Duodenal mucosa (tissue), 2 donors: ENCODE results near the gene CDH8.

ENCODE experiments used
- H3K27ac ChIP-seq: one replicate; pipeline ENCODE4 v1.7.0; 2013; ENCODE audit warnings: low read depth, low read length
- H3K27me3 ChIP-seq, 2 donors: one replicate each; pipeline ENCODE4 v1.7.0; 2013; ENCODE audit warnings: low read length in 2 of 2, control low read depth in 1 of 2; ENCODE audit not compliant: insufficient read depth in 2 of 2, control insufficient read depth in 1 of 2
- H3K36me3 ChIP-seq, 2 donors: one replicate each; pipeline ENCODE4 v1.7.0; 2013; ENCODE audit warnings: low read length in 2 of 2, control low read depth in 1 of 2; ENCODE audit not compliant: insufficient read depth in 2 of 2, control insufficient read depth in 1 of 2
- H3K4me1 ChIP-seq, 2 donors: one replicate each; pipeline ENCODE4 v1.7.0; 2013; ENCODE audit warnings: low read length in 2 of 2, control low read depth in 1 of 2; ENCODE audit not compliant: insufficient read depth in 2 of 2, control insufficient read depth in 1 of 2
- H3K4me3 ChIP-seq, 2 donors: one replicate each; pipeline ENCODE4 v1.7.0; 2013; ENCODE audit warnings: low read length in 2 of 2, low read depth in 1 of 2
- H3K9ac ChIP-seq, 2 donors: one replicate each; pipeline ENCODE4 v1.7.0; 2013; ENCODE audit warnings: low read length in 2 of 2, low read depth in 1 of 2
- H3K9me3 ChIP-seq, 2 donors: one replicate each; pipeline ENCODE4 v1.7.0; 2013; ENCODE audit warnings: low read length in 2 of 2, control low read depth in 1 of 2; ENCODE audit not compliant: control insufficient read depth in 1 of 2

CDH8 gene

DNA sequence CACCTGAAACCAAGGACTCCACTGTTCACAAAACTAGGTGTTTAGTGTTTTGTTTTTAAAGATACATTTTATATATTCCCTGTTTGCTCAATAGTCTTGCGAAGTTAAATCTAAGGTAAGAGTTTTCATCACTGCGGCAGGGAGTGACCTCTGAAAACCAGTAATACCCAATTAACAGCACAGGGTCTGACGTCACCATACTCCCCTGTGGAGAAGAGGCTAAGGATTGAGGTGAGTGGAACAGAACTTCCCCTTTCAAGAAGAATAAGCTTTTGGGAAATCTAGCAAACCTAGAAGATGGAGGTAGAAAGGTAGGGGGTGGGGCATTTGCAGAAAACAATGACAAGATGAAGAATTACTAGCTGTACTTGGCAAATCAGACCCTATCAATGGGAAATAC, 120.7 kb downstream of the CDH8 start:
- Histone ChIP-seq H3K9me3 (no peaks in the 10 kb centered on the region), H3K27ac (no peak overlapping the region), H3K4me1 (no peaks in the 10 kb centered on the region), H3K27me3 (no peaks in the 10 kb centered on the region), H3K4me3 (no peak overlapping the region), H3K36me3 (no peaks in the 10 kb centered on the region), H3K9ac (no peak overlapping the region)

DNA sequence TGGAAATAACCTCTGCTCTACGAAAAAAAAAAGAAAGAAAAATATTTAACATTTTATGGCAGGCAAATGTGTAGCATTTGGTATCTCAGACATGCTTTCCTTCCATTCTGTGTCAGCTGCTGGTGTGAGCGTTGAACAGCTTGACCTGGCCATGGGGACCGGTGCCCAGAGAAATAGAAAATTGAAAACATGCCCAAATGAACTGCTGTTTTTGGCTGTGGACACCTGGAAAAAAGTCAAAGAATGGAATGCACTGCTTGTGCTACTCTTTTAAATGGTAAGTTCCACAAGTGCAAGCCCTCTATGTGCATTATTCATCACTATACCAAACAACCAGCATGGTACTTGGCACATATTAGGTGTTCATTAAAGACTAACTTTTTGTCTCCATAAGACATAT, 127.2 kb downstream of the CDH8 start:
- Histone ChIP-seq H3K27ac (no peak overlapping the region), H3K36me3 (no peaks in the 10 kb centered on the region), H3K27me3 (no peaks in the 10 kb centered on the region), H3K9ac (no peak overlapping the region), H3K4me1 (no peaks in the 10 kb centered on the region), H3K9me3 (peaks cover 0 to 4% of the 10 kb centered on the region in 2 donors), H3K4me3 (no peak overlapping the region)

GRCh38 chr16:61908426-61908825, 127.8 kb downstream of the CDH8 start:
- H3K4me3 ChIP-seq, result no peak overlapping the region
- H3K9me3 ChIP-seq, result peaks cover 0 to 4% of the 10 kb centered on the region in 2 donors
- no peaks in the 10 kb centered on the region for H3K27me3 ChIP-seq
- no peak overlapping the region for H3K27ac ChIP-seq
- H3K4me1 ChIP-seq, result no peaks in the 10 kb centered on the region
- H3K36me3 ChIP-seq, result no peaks in the 10 kb centered on the region
- no peak overlapping the region for H3K9ac ChIP-seq

DNA sequence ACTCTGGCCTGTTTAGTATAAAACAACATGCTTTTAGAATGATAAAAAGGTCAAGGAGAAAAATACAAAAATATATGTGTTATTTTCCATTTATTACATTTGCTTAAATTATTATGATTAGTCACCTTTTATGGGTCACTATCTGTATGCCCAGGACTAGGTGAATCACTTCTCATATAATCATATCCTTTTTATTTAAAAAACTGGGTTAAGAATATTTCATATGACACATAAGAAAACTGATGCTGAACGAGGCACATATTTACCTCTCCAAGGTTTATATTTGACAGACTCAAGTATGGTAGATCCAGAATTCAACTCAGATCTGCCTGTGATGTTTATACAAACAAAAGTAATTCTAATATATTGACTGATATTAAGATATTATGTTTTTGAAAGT, 134.5 kb downstream of the CDH8 start:
- Histone ChIP-seq H3K4me1 (no peaks in the 10 kb centered on the region), H3K36me3 (no peaks in the 10 kb centered on the region), H3K9ac (no peak overlapping the region), H3K4me3 (no peak overlapping the region), H3K9me3 (peaks cover 0 to 4% of the 10 kb centered on the region in 2 donors), H3K27ac (no peak overlapping the region), H3K27me3 (no peaks in the 10 kb centered on the region)

- Histone ChIP-seq H3K27ac (no peak overlapping the region), H3K36me3 (no peaks in the 10 kb centered on the region), H3K4me3 (no peak overlapping the region), H3K9me3 (peaks cover 0 to 4% of the 10 kb centered on the region in 2 donors), H3K4me1 (no peaks in the 10 kb centered on the region), H3K9ac (no peak overlapping the region), H3K27me3 (no peaks in the 10 kb centered on the region)
These were observed 135.8 kb downstream of the CDH8 start for GRCh38 chr16:61900482-61900881.

- Histone ChIP-seq H3K9ac (no peak overlapping the region), H3K27ac (no peak overlapping the region), H3K4me3 (no peak overlapping the region), H3K9me3 (no peaks in the 10 kb centered on the region), H3K36me3 (no peaks in the 10 kb centered on the region), H3K4me1 (no peaks in the 10 kb centered on the region), H3K27me3 (no peaks in the 10 kb centered on the region)
These were observed 138.6 kb downstream of the CDH8 start for GRCh38 chr16:61897657-61898056.

DNA sequence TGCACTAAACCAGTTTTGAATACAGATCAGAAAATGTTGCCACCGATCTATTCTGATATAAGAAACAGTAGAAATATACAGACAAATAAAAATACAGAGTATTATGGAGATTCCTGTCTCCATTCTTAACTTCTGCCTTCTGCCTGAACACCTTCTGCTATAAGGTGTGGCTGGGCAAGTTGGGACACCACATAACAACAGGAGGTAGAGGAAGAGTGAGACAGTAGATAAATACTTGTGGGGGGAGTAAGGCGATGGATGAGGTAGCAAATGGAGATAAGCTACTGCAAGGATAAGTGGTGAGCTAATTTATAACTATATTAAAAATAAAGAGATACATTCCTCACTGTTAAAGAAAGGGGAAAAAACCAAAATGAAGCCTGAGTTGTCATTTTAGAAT, 143.7 kb downstream of the CDH8 start:
- Histone ChIP-seq H3K9me3 (peaks cover 0 to 2% of the 10 kb centered on the region in 2 donors), H3K4me3 (no peak overlapping the region), H3K9ac (no peak overlapping the region), H3K36me3 (no peaks in the 10 kb centered on the region), H3K4me1 (no peaks in the 10 kb centered on the region), H3K27me3 (no peaks in the 10 kb centered on the region), H3K27ac (no peak overlapping the region)

DNA sequence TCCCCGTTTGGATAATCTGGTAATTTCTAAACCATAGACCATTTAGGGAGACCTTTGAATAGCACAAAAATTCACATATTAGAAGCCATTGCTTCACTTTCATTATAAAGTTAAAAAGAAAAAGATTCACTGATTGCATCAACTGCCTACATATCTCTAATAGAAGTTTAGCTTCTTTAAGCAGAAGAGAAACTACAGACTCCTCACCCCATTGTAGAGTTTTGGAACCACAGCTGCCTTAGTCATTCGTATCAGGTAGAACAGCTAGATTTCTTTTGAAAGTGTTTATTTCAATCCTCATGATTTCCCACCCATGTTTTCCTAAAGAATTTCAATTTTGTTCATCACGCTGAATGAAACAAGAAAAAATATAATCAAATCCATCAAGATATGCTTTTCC, 144.8 kb downstream of the CDH8 start:
- Histone ChIP-seq H3K4me1 (no peaks in the 10 kb centered on the region), H3K27ac (no peak overlapping the region), H3K27me3 (no peaks in the 10 kb centered on the region), H3K9ac (no peak overlapping the region), H3K4me3 (no peak overlapping the region), H3K36me3 (no peaks in the 10 kb centered on the region), H3K9me3 (peaks cover 0 to 2% of the 10 kb centered on the region in 2 donors)

- no peak overlapping the region for H3K27ac ChIP-seq
- no peaks in the 10 kb centered on the region for H3K36me3 ChIP-seq
- no peak overlapping the region for H3K4me3 ChIP-seq
- no peaks in the 10 kb centered on the region for H3K27me3 ChIP-seq
- H3K9me3 ChIP-seq, result peaks cover 0 to 2% of the 10 kb centered on the region in 2 donors
- H3K9ac ChIP-seq, result no peak overlapping the region
- no peaks in the 10 kb centered on the region for H3K4me1 ChIP-seq
These were observed 145.9 kb downstream of the CDH8 start for GRCh38 chr16:61890386-61890785.

GRCh38 chr16:61887903-61888302, 148.3 kb downstream of the CDH8 start:
- H3K9ac ChIP-seq, result no peak overlapping the region
- H3K36me3 ChIP-seq, result no peaks in the 10 kb centered on the region
- H3K9me3 ChIP-seq, result peaks cover 0 to 2% of the 10 kb centered on the region in 2 donors
- H3K4me3 ChIP-seq, result no peak overlapping the region
- H3K27me3 ChIP-seq, result no peaks in the 10 kb centered on the region
- H3K27ac ChIP-seq, result no peak overlapping the region
- H3K4me1 ChIP-seq, result no peaks in the 10 kb centered on the region

GRCh38 chr16:61885343-61885742, 150.9 kb downstream of the CDH8 start:
- H3K9me3 ChIP-seq, result peaks cover 0 to 4% of the 10 kb centered on the region in 2 donors
- no peaks in the 10 kb centered on the region for H3K36me3 ChIP-seq
- H3K4me1 ChIP-seq, result no peaks in the 10 kb centered on the region
- H3K27ac ChIP-seq, result no peak overlapping the region
- H3K9ac ChIP-seq, result no peak overlapping the region
- no peaks in the 10 kb centered on the region for H3K27me3 ChIP-seq
- H3K4me3 ChIP-seq, result no peak overlapping the region
